Smooth muscle cell (in vitro differentiated cells): Measurements from ENCODE around the gene PTPRE. TPM values are rescaled to one million over a fixed set of nuclear protein-coding genes. Genes with fewer than 3 reads are reported as not detected.
A peak's percentile ranks its signal among the peaks of the same experiment; 100 is the strongest.

Experiments
- DNase-seq: peaks from one replicate; lab custom pipeline; 2025; ENCODE audit not compliant: unreplicated experiment; lab: John Stamatoyannopoulos, UW
- H2AFZ ChIP-seq: fragments of 200-600 bp; sonication (generic); 2 replicates; pipeline ENCODE4 v1.6.0; 2016; ENCODE audit warnings: antibody characterized with exemption, low read depth, mild to moderate bottlenecking
- H3F3A ChIP-seq: fragments of 200-600 bp; sonication (generic); 2 replicates; pipeline ENCODE4 v1.6.0; 2017; ENCODE audit warnings: antibody characterized with exemption, low read depth
- H3K27ac ChIP-seq: fragments of 200-600 bp; sonication (generic); 2 replicates; pipeline ENCODE4 v1.5.1; 2016; ENCODE audit warnings: low read depth, mild to moderate bottlenecking
- H3K27me3 ChIP-seq: fragments of 200-600 bp; sonication (generic); 2 replicates; pipeline ENCODE4 v1.6.1; 2016; ENCODE audit warnings: low read depth, mild to moderate bottlenecking
- H3K36me3 ChIP-seq: fragments of 200-600 bp; sonication (generic); 2 replicates; pipeline ENCODE4 v1.5.1; 2016; ENCODE audit warnings: low read depth
- H3K4me1 ChIP-seq: fragments of 200-600 bp; sonication (generic); 2 replicates; pipeline ENCODE4 v1.5.1; 2016; ENCODE audit warnings: low read depth
- H3K4me2 ChIP-seq: fragments of 200-600 bp; sonication (generic); 2 replicates; pipeline ENCODE4 v1.6.0; 2016; ENCODE audit warnings: mild to moderate bottlenecking
- H3K4me3 ChIP-seq: fragments of 200-600 bp; sonication (generic); 2 replicates; pipeline ENCODE4 v1.5.1; 2016; ENCODE audit warnings: mild to moderate bottlenecking
- H3K79me2 ChIP-seq: fragments of 200-600 bp; sonication (generic); 2 replicates; pipeline ENCODE4 v1.6.0; 2016; ENCODE audit warnings: low read depth, mild to moderate bottlenecking
- H3K9ac ChIP-seq: fragments of 200-600 bp; sonication (generic); 2 replicates; pipeline ENCODE4 v1.6.0; 2016; ENCODE audit warnings: low read depth
- H3K9me3 ChIP-seq: fragments of 200-600 bp; sonication (generic); replicated peaks from 2 replicates; pipeline ENCODE4 v1.5.1; 2016; ENCODE audit warnings: low read depth
- H4K20me1 ChIP-seq: fragments of 200-600 bp; sonication (generic); 2 replicates; pipeline ENCODE4 v1.6.0; 2016; ENCODE audit warnings: low read depth
- CTCF ChIP-seq: fragments of 200-600 bp; sonication (generic); IDR thresholded peaks from 2 replicates; pipeline ENCODE4 v1.5.1; 2017; ENCODE audit warnings: borderline replicate concordance, mild to moderate bottlenecking, antibody characterized with exemption; ENCODE audit not compliant: insufficient read depth, poor library complexity, severe bottlenecking
- WGBS: methylation state at CpG from one replicate; pipeline ENCODE4 v1.1.7; 2016; ENCODE audit warnings: low lambda C conversion rate; 5-methylcytosine and 5-hydroxymethylcytosine counted together
- polyA plus RNA-seq: library from polyadenylated mRNA; unstranded; fragments of >200 nt; fragmentation: Nextera tagmentation; extraction: Ambion mirVana; gene quantifications from 2 replicates; pipeline ENCODE4 v1.2.1, GENCODE V29; 2016
- total RNA-seq: library from RNA; depleted of rRNA; stranded (reverse); fragments of >200 nt; gene quantifications from 2 replicates; pipeline ENCODE4 v1.2.3, GENCODE V29; 2014

Gene PTPRE
- total and polyA plus RNA-seq, 2 experiments from 2014 or later = 17.1 to 22.7 TPM

GRCh38 chr10:127892743-127893142 is 14.2 kb upstream of the PTPRE start, which contains the start of gene CLRN3:
TSS of gene CLRN3 (minus strand) at chr10:127892941. CDS start at chr10:127892784, 157 bp downstream.
- Histone ChIP-seq H3K4me1 (no peaks in the 10 kb centered on the region), H3F3A (no peaks in the 10 kb centered on the region), H3K9me3 (no peaks in the 10 kb centered on the region), H2AFZ (no peak within 1 kb of the TSS), H4K20me1 (no peaks in the 10 kb centered on the region), H3K4me2 (no peak within 1 kb of the TSS), H3K79me2 (no peaks in the 10 kb centered on the region), H3K27me3 (no peaks in the 10 kb centered on the region), H3K36me3 (no peaks in the 10 kb centered on the region), H3K27ac (peak within 1 kb of the TSS; percentile 44), H3K4me3 (peak within 1 kb of the TSS; percentile 40), H3K9ac (no peak within 1 kb of the TSS)
- DNase-seq = no peak
- no peak for TF ChIP-seq CTCF

- Histone ChIP-seq H3K36me3 (no peaks in the 10 kb centered on the region), H4K20me1 (no peaks in the 10 kb centered on the region), H3K27ac (peak overlapping the region; percentile 44), H2AFZ (no peak overlapping the region), H3F3A (no peaks in the 10 kb centered on the region), H3K27me3 (no peaks in the 10 kb centered on the region), H3K9me3 (no peaks in the 10 kb centered on the region), H3K79me2 (no peaks in the 10 kb centered on the region), H3K4me3 (no peak overlapping the region), H3K9ac (no peak overlapping the region), H3K4me1 (no peaks in the 10 kb centered on the region), H3K4me2 (no peak overlapping the region)
- WGBS = 85% methylated on average over 1 of the region's 1 CpG
- DNase-seq = no peak
- no peak for TF ChIP-seq CTCF
These were observed 12.8 kb upstream of the PTPRE start for GRCh38 chr10:127894146-127894545.

- H3K27ac ChIP-seq = no peak overlapping the region
- H3K79me2 ChIP-seq = no peaks in the 10 kb centered on the region
- H3K9ac ChIP-seq = no peak overlapping the region
- no peaks in the 10 kb centered on the region for H4K20me1 ChIP-seq
- H3K9me3 ChIP-seq = no peaks in the 10 kb centered on the region
- no peak overlapping the region for H2AFZ ChIP-seq
- no peak overlapping the region for H3K4me2 ChIP-seq
- no peaks in the 10 kb centered on the region for H3K36me3 ChIP-seq
- no peak for DNase-seq
- no peak for TF ChIP-seq CTCF
- no peaks in the 10 kb centered on the region for H3K27me3 ChIP-seq
- H3F3A ChIP-seq = no peaks in the 10 kb centered on the region
- H3K4me1 ChIP-seq = no peaks in the 10 kb centered on the region
- no peak overlapping the region for H3K4me3 ChIP-seq
These were observed 10.3 kb upstream of the PTPRE start for GRCh38 chr10:127896590-127896989.

GRCh38 chr10:127897177-127897576 is 9.7 kb upstream of the PTPRE start:
- Histone ChIP-seq H3K4me3 (no peak overlapping the region), H2AFZ (no peak overlapping the region), H3K27me3 (no peaks in the 10 kb centered on the region), H3K79me2 (no peaks in the 10 kb centered on the region), H3K27ac (no peak overlapping the region), H3F3A (no peaks in the 10 kb centered on the region), H3K9me3 (no peaks in the 10 kb centered on the region), H3K4me2 (no peak overlapping the region), H3K36me3 (no peaks in the 10 kb centered on the region), H4K20me1 (no peaks in the 10 kb centered on the region), H3K9ac (no peak overlapping the region), H3K4me1 (no peaks in the 10 kb centered on the region)
- TF ChIP-seq CTCF = no peak
- WGBS = 82% methylated on average over 2 of the region's 2 CpGs
- DNase-seq = no peak
